GM15510 (cell line): ENCODE measurements around the gene ALLC.

Experiments
- POLR2A ChIP-seq: IDR thresholded peaks from 3 replicates; pipeline ENCODE4 v1.6.1; 2011; ENCODE audit warnings: borderline replicate concordance; ENCODE audit not compliant: insufficient read length; ENCODE audit errors: extremely low read depth

The ALLC gene

GRCh38 chr2:3657881-3658280 lies at the start of gene ALLC:
ALLC (plus strand) TSS chr2:3658200; CDS start chr2:3671158, 12,958 bp downstream.
- no peak for TF ChIP-seq POLR2A

DNA sequence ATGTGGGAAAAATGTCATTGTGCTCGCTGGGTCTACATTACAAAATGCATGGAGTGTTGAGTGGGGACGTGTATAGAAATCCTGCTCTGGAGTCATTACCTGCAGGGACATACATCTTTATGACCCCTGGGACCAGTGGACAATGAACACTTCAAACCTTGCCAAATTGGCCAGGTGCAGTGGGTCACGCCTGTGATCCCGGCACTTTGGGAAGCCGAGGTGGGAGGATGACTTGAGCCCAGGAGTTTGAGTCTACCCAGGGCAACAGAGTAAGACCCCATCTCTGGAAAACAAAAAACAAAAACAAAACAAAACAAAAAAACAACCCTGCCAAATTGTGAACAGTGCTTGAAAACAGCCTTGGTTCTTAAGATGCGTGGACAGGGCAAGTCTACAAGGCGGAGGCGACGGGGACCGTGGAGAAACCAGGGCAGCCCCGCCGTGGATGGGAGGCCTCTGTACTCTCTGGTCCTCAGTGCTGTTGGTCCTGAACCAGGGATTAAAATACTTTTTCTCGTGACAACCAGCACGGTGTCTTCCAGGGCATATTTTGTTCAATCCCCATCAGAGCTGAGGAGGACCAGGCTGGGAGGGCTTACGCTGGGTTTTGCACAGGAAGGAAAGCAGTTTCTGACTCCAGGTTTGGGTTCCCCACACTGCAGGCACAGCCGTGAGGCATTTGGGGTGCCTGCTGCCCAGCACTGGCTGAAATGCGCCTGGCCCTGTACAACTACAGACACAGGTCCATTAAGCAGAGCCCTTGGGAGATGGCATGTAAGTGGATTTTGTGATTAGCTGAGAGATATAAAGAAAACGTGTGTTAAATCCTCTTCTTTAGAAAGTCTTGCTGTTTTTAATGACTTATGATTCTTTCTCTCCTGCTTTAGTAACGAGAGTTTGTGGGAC lies 49.4 kb upstream of the ALLC start:
- TF ChIP-seq POLR2A, result no peak

DNA sequence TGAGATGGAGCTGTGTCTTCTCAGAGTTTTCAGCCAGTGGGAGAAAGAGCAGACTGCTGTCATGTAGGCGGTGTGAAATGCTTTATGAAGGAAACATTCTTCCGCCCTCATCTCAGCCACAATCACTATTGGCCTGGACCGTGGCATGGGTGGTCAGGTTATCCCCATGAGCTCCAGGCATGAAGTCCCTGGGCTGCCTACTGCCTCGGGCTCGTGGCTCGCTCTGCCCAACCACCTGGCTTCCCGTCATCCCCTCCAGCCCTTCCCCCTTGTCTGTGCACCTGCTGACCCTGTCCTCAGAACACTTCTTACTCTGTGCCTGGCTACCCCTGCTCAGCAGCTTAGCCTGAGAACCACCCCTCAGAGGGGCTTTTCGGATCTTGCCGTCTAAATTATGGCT lies 47.6 kb upstream of the ALLC start:
- TF ChIP-seq POLR2A, result no peak

- no peak for TF ChIP-seq POLR2A
Measured at GRCh38 chr2:3610881-3611505, 47.0 kb upstream of the ALLC start.

DNA sequence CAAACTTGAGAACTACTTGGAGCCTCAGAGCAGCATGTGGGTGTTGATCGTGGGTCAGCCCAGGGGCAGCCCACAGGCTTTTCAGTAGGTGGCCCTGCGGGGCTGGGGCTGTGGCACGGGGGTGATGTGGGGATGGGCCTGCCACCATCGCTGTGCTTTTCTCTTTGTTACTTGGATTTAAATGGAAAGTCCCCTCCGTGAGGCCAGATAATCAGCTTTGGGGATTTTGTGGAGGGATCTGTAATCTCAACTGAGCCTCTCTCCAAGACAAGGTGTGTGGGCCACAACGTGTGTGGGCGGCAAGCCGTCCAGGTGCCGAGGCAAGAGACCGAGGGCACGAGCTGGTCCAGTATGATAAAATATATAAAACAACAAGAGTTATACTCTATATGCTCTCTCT lies 46.4 kb upstream of the ALLC start:
- TF ChIP-seq POLR2A, result no peak

- no peak for TF ChIP-seq POLR2A
Measured at GRCh38 chr2:3612639-3613523, 45.1 kb upstream of the ALLC start.

DNA sequence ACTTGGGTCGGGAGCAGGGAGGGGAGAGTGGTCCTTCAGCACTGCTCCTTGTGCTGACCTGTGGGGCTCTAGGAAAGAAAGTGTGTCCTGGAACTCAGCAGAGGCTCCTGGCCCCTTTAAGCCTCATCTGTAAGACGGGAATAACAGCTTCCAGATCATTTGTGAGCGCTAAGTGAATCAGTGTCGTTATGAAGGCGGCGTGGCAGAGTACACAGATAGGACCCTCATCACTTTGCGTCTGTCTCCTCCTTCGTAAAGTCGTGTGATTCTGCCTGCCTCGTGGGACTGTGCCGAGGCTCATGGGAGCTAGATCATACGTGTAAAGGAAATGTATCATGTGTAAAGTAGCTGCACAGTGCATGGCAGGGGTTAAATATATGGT lies 44.5 kb upstream of the ALLC start:
- TF ChIP-seq POLR2A, result no peak

DNA sequence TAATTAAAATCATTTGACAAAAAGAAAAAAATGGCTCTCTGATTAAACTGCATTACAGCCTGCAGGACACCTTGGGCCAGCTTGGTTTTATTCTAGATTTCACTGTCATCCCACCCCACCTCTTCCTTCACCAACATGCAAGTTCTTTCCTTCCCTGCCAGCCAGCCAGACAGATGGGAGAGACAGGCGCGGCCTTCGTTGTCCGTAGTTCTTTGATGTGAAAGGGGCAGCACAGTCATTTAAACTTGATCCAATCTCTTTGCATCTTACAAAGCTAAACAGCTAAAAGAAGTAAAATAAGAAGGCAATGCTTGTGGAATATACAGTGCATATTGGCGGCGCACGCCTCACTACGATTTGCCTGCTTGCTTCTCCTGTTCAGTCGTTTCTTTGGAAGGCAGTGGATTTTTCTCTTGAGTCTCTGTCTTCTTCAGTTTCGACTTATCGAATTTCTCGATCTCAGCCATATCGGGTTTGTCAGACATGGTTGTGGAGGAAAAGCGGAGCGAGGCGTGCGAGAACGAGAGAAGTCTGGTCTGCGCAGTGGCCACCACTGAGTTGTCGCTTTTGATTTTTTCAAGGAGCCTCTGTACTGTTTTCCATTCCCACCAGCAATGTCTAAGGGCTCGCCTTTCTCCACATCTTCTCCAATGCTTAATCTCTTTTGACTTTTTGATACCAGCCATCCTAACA lies 40.7 kb upstream of the ALLC start:
- no peak for TF ChIP-seq POLR2A

GRCh38 chr2:3618367-3618766 lies 39.6 kb upstream of the ALLC start:
- TF ChIP-seq POLR2A, result no peak

GRCh38 chr2:3619033-3619432 lies 39.0 kb upstream of the ALLC start:
- TF ChIP-seq POLR2A, result no peak

DNA sequence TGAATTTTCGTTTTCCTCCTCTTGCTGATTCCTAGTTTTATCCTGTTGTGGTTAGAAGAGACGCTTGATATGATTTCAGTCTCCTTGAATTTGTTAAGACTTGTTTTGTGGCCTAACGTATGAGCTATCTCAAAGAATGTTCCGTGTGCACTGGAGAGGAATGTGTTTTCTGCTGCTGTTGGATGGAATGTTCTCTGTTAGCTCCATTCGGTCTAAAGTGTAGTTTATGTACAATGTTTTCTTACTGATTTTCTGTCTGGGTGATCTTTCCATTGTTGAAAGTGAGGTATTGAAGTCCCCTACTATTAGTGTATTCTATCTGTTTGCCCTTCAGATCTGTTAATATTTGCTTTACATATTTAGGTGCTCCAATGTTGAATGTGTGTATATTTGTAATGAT lies 37.2 kb upstream of the ALLC start:
- TF ChIP-seq POLR2A, result no peak

- no peak for TF ChIP-seq POLR2A
Measured at GRCh38 chr2:3622967-3623366, 35.0 kb upstream of the ALLC start.

GRCh38 chr2:3624059-3624794 lies 33.8 kb upstream of the ALLC start:
- TF ChIP-seq POLR2A, result no peak

DNA sequence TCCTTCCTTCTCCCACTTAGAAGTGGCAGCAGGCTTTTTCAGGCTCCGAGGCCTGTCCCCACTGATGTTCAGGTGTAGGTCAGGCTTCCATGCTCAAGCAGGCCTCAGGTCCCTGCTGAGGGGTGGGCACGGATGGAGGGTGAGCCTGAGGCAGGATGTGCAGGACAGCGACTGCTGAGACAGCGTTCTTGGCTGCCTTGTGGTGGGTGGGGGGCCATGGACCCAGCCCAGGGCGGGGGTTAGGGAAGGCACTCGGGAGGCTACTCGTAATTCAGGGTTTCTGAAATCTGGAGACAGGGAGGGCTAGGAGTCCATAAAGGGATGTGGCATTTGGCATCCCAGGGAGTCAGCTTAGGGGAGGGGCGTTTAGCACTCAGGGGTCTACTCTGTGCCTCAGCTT lies 32.8 kb upstream of the ALLC start:
- TF ChIP-seq POLR2A, result no peak
